Cortex of kidney (tissue), 1 donor: ENCODE measurements around the gene PSMC3IP.

Source experiments
- DNase-seq: peaks from one replicate; lab custom pipeline; 2025; lab: John Stamatoyannopoulos, UW

The PSMC3IP gene

GRCh38 chr17:42538482-42538881 is 39.0 kb downstream of the PSMC3IP start:
- no peak for DNase-seq

- no peak for DNase-seq
Measured at GRCh38 chr17:42537826-42538451, 39.6 kb downstream of the PSMC3IP start.

- no peak for DNase-seq
Measured at GRCh38 chr17:42537156-42537805, 40.2 kb downstream of the PSMC3IP start.

- no peak for DNase-seq
Measured at GRCh38 chr17:42536372-42537155, 41.0 kb downstream of the PSMC3IP start.

GRCh38 chr17:42536048-42536371 is 41.5 kb downstream of the PSMC3IP start, which contains the start of gene NAGLU:
TSS of gene NAGLU (plus strand) at chr17:42536241. CDS start at chr17:42536273, 32 bp downstream.
- DNase-seq = peak; percentile 50

- no peak for DNase-seq
Measured at GRCh38 chr17:42535155-42536047, 42.1 kb downstream of the PSMC3IP start.

GRCh38 chr17:42531455-42532354 is 45.8 kb downstream of the PSMC3IP start:
- no peak for DNase-seq

- no peak for DNase-seq
Measured at GRCh38 chr17:42530952-42531454, 46.5 kb downstream of the PSMC3IP start.

GRCh38 chr17:42529061-42529460 is 48.5 kb downstream of the PSMC3IP start:
- no peak for DNase-seq

GRCh38 chr17:42527932-42528331 is 49.6 kb downstream of the PSMC3IP start:
- DNase-seq = no peak

GRCh38 chr17:42526031-42526444 is 51.5 kb downstream of the PSMC3IP start:
- no peak for DNase-seq

- no peak for DNase-seq
Measured at GRCh38 chr17:42525221-42525620, 52.3 kb downstream of the PSMC3IP start.

GRCh38 chr17:42522798-42523278 is 54.7 kb downstream of the PSMC3IP start:
- no peak for DNase-seq
